GM18519 (cell line): ENCODE results near the gene PTHLH.

ENCODE experiments used
- ATAC-seq: cut with Tn5 transposase; IDR thresholded peaks from one replicate; pipeline ENCODE4 v1.9.1; 2021; ENCODE audit warnings: mild to moderate bottlenecking, moderate library complexity; ENCODE audit not compliant: unreplicated experiment, low FRiP score

Gene PTHLH

GRCh38 chr12:27975222-27976136, 2.9 kb upstream of the PTHLH start:
- ATAC-seq = no peak

- no peak for ATAC-seq
These were observed 2.2 kb upstream of the PTHLH start for GRCh38 chr12:27974735-27975221.

DNA sequence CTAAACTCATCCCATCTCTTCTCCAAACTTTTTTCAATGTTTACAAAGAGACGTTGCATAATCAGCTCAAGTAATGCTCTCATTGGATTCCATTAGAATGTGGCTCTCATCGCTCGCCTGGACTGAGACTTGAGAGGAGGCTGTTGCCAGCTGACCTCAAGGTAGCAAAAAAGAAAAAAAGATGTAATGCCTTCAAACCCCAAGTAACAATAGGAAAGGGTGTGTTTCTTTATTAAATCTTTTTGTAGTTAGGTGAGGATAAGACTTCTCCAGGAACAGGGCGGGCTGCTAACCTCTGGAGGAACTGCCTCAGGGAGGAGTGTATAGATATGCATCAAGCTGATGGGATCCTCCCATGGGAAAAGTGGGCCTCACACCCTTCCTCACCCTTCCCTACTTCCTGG, 956 bp upstream of the PTHLH start:
- no peak for ATAC-seq

DNA sequence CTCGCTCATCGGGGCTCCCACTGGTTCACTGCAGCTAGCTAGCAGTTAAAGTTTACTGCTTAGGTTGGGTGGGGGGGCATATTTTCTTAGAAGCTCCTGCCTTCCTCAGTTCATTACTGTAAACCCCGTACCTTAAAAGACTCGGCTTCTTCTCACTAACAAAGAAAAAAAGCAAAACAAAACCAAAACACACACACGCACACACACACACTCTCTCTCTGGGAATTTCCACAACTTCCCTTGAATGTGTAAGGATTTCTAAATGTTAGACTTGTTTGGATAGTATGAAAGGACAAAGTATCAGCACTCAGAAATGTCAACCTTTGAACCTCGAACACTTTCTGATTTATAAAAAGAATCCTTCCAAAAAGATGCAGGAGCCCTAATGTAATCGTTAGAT, 927 bp downstream of the PTHLH start:
- ATAC-seq = no peak

GRCh38 chr12:27971121-27971489, 1.4 kb downstream of the PTHLH start:
- ATAC-seq = no peak

DNA sequence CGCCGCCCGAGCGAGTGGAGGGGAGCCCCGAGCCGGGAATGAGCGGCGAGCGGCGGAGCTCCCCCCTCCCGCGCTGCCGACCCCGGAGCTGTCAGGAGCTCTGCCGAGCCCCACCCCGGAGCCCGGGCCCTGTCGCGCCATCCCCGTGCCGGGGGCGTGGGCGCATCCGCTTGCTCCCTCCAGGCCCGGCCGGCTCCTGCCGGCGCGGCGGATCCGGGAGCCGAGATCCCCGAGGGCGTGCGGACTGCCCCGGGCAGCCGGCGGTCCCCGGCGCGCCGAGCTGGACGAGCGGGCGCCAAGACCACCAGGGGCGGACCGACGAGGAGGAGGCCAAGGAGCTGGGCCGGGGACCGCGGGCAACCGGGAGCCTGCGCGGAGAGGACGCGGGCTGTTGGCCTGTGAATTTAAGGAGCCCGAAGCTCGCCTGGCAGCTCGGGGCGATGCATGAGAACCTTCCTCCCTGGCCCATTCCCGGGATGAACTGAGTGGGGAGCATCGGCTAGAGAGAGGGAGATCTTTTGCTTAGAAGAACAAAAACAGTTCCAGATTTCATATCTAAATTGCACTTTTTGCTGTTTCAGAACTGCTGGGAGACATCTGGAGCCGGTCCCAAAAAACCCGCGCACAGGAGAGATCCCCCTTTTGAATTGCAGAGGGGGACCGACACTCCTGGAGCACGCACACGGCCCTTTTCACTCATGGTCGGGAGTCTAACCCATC, 2.0 kb downstream of the PTHLH start:
- ATAC-seq = peak; percentile 23

- peak; percentile 62 for ATAC-seq
These were observed 2.7 kb downstream of the PTHLH start for GRCh38 chr12:27969624-27970400.

DNA sequence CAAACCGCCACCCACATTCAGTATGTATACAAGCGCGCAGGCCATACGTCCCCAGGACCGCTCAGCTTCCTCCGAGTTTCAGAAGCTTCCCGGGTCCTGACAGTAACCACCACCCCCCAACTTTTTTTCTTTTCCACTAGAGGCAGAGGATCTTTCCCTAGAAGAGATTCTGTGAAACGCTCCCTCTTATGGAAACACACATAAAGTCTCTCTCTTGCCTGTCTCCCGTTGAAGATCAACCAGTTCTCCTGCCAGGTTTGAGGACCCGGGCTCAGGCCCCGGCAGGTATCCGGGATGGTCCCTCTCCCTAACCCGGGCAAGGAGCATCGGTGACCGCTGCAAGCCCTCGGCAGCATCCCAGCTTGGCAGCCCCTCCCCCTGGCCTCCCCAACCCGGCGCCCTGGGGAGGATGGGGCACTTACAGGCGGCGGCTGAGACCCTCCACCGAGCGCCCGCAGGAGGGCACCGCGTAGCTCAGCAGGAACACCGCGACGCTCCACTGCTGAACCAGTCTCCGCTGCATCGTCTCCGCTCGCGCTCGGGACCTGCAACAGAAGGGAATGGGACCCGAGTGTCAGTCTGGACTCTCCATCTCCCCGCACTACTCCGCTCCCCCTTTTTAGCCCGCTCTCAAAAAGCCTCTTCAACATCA, 3.4 kb downstream of the PTHLH start:
- ATAC-seq = no peak

- no peak for ATAC-seq
These were observed 4.9 kb downstream of the PTHLH start for GRCh38 chr12:27967551-27968054.

GRCh38 chr12:27966870-27967269, 5.7 kb downstream of the PTHLH start:
- ATAC-seq = no peak

DNA sequence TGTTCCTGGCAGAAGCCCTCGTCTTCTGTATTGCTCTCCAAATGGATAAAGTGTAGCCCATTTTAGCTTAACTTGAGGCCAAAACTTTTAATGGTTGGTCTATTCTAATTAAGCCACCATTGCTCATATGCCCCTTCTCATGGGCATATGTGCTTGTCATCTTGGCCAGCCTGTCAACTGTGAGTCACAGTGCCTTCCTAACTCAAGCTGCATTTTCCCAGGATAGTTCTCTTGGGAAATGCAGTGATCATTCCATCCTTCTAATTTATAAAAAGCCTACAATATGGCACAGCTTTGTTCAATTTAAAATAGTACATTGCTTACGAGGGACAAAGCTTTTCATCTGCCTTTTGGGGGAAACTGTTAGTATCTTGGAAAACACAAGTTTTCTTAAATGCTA, 6.6 kb downstream of the PTHLH start:
- no peak for ATAC-seq

- ATAC-seq = no peak
These were observed 7.1 kb downstream of the PTHLH start for GRCh38 chr12:27965411-27965810.

- ATAC-seq = no peak
These were observed 8.4 kb downstream of the PTHLH start for GRCh38 chr12:27964123-27964522.

DNA sequence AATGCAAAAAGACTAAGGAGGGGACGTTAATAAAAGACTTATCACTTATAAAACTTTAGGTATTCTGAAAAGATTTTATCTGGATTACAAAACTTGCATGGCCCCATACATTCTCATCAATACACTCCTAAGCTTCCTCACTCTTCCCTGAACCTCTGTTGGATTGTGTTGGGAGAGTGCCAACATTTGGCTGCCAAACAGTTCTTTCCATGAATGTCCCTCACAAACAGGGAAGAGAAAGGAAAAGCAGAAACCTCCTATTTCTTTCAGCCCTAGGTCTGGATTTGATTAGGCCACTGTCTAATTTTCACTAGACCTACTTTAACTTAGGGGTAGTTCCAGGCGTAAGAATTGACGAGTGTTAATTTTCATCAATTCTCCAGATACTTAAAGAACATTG, 11.7 kb downstream of the PTHLH start:
- no peak for ATAC-seq

DNA sequence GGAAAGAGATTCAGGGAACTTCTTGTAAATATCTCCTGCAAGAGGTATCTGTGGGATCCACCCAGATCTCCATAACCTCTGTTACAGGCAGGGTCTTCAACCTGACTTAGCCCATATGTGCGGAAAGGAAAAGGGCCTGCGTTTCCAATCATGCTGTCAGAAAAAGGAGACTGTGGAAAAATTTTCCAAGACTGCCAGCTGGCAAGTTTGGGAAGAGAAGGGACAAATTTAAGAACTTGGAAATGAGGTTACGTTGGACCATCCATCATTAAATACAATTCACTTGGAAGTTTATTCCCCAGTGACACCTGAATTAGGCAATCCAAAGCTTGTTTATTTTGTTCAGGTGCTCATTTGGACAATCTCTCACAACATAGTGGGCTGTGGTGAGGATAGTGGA, 13.9 kb downstream of the PTHLH start:
- ATAC-seq = no peak

- ATAC-seq = no peak
These were observed 15.2 kb downstream of the PTHLH start for GRCh38 chr12:27957366-27957765.

GRCh38 chr12:27953817-27954216, 18.7 kb downstream of the PTHLH start:
- no peak for ATAC-seq

DNA sequence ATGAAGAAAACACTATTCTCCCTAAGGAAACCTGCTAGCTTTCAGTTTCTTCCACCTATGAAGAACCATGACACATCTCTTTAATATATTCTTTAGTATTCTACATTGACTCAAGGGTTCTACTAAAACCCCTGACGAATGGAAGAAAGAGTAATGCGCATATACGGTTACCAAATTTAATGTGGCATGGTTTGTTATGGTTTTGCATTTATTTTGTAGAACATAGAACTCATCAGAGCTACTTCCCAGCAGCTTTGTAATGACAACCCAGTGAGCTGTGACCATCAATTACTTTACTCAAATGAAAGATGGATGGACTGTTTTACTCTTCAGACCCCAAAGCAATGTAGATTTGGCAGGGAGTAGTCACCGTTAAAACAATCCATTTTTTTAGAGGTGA, 19.2 kb downstream of the PTHLH start:
- ATAC-seq = no peak

- ATAC-seq = no peak
These were observed 20.0 kb downstream of the PTHLH start for GRCh38 chr12:27952510-27952909.

- ATAC-seq = no peak
These were observed 20.6 kb downstream of the PTHLH start for GRCh38 chr12:27951898-27952297.
